ENCODE data around the gene UCN2.

DNA sequence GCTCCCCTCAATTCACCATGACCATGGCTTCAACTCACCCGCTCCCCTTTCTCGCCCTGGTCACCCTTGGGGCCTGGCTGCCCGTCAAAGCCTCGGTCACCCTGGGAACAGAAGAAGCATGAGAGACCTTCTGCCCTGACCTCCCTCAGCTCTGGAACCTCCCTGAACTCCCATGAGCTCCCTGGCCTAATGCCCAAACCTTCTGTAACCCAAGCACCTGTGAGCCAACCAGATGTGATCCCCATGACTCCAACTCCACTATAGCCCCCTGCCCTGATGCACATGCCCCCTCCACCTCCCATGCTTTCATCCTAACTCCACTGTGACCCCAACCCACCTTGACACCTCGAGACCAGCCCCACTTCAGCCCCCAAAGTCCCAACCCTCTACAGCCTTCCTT is 3.5 kb upstream of the UCN2 start:
- TF ChIP-seq, protein P1, sequence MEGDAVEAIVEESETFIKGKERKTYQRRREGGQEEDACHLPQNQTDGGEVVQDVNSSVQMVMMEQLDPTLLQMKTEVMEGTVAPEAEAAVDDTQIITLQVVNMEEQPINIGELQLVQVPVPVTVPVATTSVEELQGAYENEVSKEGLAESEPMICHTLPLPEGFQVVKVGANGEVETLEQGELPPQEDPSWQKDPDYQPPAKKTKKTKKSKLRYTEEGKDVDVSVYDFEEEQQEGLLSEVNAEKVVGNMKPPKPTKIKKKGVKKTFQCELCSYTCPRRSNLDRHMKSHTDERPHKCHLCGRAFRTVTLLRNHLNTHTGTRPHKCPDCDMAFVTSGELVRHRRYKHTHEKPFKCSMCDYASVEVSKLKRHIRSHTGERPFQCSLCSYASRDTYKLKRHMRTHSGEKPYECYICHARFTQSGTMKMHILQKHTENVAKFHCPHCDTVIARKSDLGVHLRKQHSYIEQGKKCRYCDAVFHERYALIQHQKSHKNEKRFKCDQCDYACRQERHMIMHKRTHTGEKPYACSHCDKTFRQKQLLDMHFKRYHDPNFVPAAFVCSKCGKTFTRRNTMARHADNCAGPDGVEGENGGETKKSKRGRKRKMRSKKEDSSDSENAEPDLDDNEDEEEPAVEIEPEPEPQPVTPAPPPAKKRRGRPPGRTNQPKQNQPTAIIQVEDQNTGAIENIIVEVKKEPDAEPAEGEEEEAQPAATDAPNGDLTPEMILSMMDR (IDR thresholded peaks at IDR 0.05) = no peak
- no peak for TF ChIP-seq POLR2A (IDR thresholded peaks at IDR 0.05)
